ENCODE measurements around the gene MED13L.

Gene MED13L

GRCh38 chr12:116207274-116207673 is 70.2 kb downstream of the MED13L start:
- DNase-seq: no peak

GRCh38 chr12:116206828-116207227 is 70.7 kb downstream of the MED13L start:
- DNase-seq: no peak

- DNase-seq: no peak
These were observed 72.7 kb downstream of the MED13L start for GRCh38 chr12:116204785-116205184.

GRCh38 chr12:116204169-116204568 is 73.3 kb downstream of the MED13L start:
- DNase-seq: no peak

GRCh38 chr12:116202940-116203339 is 74.6 kb downstream of the MED13L start:
- DNase-seq: no peak

- no peak for DNase-seq
These were observed 75.1 kb downstream of the MED13L start for GRCh38 chr12:116202433-116202832.

- DNase-seq: no peak
These were observed 75.6 kb downstream of the MED13L start for GRCh38 chr12:116201908-116202307.

GRCh38 chr12:116201359-116201758 is 76.1 kb downstream of the MED13L start:
- no peak for DNase-seq

GRCh38 chr12:116200812-116201211 is 76.7 kb downstream of the MED13L start:
- DNase-seq: no peak

GRCh38 chr12:116199160-116199706 is 78.3 kb downstream of the MED13L start:
- no peak for DNase-seq

- DNase-seq: no peak
These were observed 80.5 kb downstream of the MED13L start for GRCh38 chr12:116196752-116197718.

- no peak for DNase-seq
These were observed 81.3 kb downstream of the MED13L start for GRCh38 chr12:116196226-116196625.

- DNase-seq: no peak
These were observed 82.5 kb downstream of the MED13L start for GRCh38 chr12:116194935-116195431.

- DNase-seq: no peak
These were observed 87.8 kb downstream of the MED13L start for GRCh38 chr12:116189692-116190091.

GRCh38 chr12:116188581-116188980 is 88.9 kb downstream of the MED13L start:
- no peak for DNase-seq

- DNase-seq: no peak
These were observed 90.4 kb downstream of the MED13L start for GRCh38 chr12:116187151-116187511.

GRCh38 chr12:116186482-116187150 is 90.9 kb downstream of the MED13L start:
- no peak for DNase-seq

- DNase-seq: no peak
These were observed 92.7 kb downstream of the MED13L start for GRCh38 chr12:116184763-116185162.

- no peak for DNase-seq
These were observed 93.8 kb downstream of the MED13L start for GRCh38 chr12:116183741-116184141.

- no peak for DNase-seq
These were observed 95.0 kb downstream of the MED13L start for GRCh38 chr12:116182359-116183063.

GRCh38 chr12:116180448-116180847 is 97.0 kb downstream of the MED13L start:
- no peak for DNase-seq

- DNase-seq: no peak
These were observed 98.1 kb downstream of the MED13L start for GRCh38 chr12:116179384-116179783.

GRCh38 chr12:116177017-116177416 is 100.5 kb downstream of the MED13L start:
- no peak for DNase-seq
